ENCODE results near the gene ROBO1. TPM values are rescaled to one million over a fixed set of nuclear protein-coding genes. Genes with fewer than 3 reads are reported as not detected.
A peak's percentile ranks its signal among the peaks of the same experiment; 100 is the strongest.

Gene ROBO1
- total RNA-seq, 1 experiment from 2014 or later, result 51.2 TPM

DNA sequence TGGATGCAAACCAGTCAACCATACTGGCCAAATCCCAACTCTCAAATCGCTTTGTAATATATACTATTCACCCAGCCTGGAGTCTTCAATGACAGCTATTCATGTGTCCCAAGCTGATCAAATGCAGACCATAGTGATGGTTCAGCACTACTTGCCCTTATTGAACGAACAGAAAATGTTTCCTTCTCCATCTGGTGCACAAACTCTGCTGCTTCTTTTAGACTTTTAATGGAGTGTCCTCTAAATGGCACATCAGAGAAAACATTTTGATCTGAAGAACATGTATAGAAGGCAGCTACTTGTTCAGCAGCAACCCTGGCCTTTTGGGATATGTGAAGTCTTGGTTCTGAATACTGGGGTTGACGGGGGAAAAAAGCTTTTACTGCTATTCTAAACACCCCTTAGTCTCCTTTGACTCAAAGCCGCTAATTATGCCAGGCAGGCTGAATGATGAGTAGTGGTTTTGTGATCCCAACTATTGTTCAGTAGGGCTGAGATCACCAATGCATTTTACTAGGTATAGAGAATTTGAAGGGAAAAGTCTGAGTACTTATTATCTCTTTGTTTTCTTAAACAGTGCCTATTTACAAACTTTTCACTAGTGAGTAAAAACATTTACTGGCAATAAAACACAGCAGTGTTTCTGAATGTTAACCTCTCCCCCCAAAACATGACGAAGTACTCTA, 781.2 kb downstream of the ROBO1 start:
- in situ Hi-C loops (cut with HindIII; ENCODE audit: low pct_unique_long_range_greater_than_20kb, low sequenced_read_pairs), result no loop called here

DNA sequence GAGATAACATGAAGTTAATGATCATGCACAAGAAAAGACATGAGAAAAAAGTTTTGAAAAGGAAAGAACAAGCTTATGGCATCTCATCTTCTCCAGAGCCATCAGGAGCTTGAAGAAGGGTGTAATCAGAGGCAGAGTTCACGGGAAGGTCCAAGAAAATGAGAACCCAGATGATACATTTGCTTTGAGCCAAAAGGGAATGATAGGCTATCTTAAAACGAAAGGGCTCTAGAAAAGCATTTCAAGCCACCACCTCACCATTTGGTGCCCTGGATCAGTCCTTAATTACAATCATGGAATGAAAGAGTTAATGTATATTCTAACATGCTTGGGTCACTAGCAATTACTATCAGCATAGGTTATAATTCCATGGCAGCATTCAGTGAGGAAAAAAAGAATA, 781.8 kb downstream of the ROBO1 start:
- no peak for DNase-seq (ENCODE audit: low read depth, low spot score)
- in situ Hi-C loops (cut with HindIII; ENCODE audit: low pct_unique_long_range_greater_than_20kb, low sequenced_read_pairs), result no loop called here

More for the DNA sequence above, 781.2 kb downstream of the ROBO1 start:
- no peak for DNase-seq (ENCODE audit: low read depth, low spot score)

DNA sequence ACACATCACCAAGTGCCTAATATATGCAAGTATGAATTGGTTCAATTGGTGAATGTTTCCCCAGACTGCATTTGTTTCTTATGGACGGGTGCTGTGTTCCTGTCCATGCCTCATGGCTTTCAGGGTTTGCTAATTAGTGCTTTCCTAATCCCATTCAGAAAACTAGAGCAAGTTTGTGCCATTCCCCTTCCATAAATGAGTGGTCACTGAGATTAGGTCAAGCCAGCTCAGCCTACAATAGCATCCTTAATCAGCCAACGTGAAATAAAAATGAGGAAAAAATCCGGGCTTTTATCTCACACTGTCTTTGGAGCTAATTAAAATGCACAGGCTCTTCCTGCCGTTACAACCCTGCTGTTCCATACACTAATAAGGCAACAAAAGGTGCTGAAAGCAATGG, 788.8 kb downstream of the ROBO1 start:
- DNase-seq (ENCODE audit: low read depth, low spot score), result no peak
- in situ Hi-C loops (cut with HindIII; ENCODE audit: low pct_unique_long_range_greater_than_20kb, low sequenced_read_pairs), result no loop called here

DNA sequence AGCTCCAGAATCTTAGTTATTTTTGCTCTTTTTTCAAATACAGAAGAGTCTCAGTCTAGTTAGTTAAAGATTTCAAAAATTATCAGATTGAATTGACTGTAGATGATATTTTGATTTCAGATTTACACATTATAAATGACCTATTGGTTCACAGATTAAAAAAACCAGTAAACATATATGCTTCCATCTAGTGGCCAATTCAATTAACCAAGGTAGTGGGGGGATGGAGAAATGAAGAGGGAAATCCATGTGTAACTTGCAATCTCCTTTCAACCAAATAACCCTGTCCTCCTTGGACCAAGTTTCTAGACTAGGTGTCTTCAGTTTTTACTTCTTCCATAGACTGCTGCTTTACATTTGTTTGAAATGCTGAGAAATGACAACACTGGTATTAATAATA, 789.8 kb downstream of the ROBO1 start:
- in situ Hi-C loops (cut with HindIII; ENCODE audit: low pct_unique_long_range_greater_than_20kb, low sequenced_read_pairs), result no loop called here

DNA sequence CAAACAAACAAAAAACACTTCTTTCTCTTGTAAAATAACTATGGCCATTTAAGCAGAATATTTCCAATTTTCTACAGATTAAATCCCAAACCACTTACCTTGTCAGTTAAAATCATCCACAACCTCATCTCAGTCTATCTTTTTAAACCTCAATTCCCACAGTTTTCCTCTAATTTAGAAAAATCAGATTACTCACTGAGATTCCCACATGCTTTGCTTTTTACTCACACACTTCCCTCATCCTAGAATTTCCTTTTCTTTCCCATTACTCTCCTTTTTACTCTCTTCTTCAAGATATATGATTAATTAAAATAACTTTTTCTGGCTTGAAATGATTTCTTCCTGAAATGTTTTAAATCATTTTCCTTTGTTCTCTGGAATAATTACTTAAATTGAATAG, 790.7 kb downstream of the ROBO1 start:
- DNase-seq (ENCODE audit: low read depth, low spot score), result no peak

More for the DNA sequence above, 789.8 kb downstream of the ROBO1 start:
- peak; percentile 66 for DNase-seq (ENCODE audit: low read depth, low spot score)

DNA sequence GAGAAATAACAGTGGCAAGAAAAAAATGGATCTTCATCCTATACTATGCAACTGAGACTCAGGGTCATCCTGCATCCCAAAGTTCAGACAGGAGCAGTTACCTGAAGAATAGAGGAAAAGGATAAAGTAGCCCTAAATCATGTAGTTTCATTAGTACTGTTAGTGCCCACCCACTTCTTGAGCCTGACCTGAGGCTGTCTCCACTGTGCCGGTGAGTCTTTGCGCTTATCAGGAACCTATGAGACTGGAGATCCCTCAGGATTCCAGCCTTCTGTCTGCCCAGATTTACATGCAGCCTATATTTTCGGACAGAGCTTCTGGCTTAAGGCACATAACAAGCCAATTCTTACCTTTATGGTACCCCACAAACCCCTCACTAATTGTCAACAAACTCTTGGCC, 791.6 kb downstream of the ROBO1 start:
- DNase-seq (ENCODE audit: low read depth, low spot score), result no peak
- in situ Hi-C loops (cut with HindIII; ENCODE audit: low pct_unique_long_range_greater_than_20kb, low sequenced_read_pairs), result no loop called here

More for the DNA sequence above, 790.7 kb downstream of the ROBO1 start:
- in situ Hi-C loops (cut with HindIII; ENCODE audit: low pct_unique_long_range_greater_than_20kb, low sequenced_read_pairs), result no loop called here

DNA sequence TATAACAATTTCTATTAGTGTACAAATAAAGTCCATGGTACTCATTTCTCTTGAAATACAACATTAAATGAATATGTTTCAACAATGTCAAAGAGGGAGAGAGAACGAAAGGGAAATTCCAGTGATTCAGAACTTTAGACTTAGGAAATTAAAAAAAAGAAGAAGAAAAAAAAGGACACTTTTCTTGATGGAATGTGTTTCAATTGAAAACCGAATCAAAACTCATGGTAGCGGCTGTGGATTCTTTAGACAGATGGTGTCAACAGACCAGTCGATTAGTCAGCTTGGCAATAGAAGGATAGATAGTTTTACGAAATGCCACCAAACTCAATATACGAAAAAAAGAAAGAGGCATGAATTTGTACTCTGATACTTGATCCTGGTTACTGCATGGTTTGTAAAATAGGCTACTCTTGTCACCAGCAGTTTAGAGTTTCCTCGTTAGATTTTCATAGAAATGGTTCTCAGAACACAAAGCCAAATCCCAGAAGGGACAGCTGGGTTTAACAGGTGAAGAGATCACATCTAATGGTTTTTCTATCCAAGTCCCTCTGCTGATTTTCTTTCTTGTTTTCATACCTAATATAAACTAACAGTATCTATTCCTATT, 793.5 kb downstream of the ROBO1 start:
- in situ Hi-C loops (cut with HindIII; ENCODE audit: low pct_unique_long_range_greater_than_20kb, low sequenced_read_pairs), result no loop called here
- no peak for DNase-seq (ENCODE audit: low read depth, low spot score)

GRCh38 chr3:78972617-78973301, 795.0 kb downstream of the ROBO1 start:
- in situ Hi-C loops (cut with HindIII; ENCODE audit: low pct_unique_long_range_greater_than_20kb, low sequenced_read_pairs), result no loop called here
- DNase-seq (ENCODE audit: low read depth, low spot score), result no peak

- in situ Hi-C loops (cut with HindIII; ENCODE audit: low pct_unique_long_range_greater_than_20kb, low sequenced_read_pairs), result no loop called here
These were observed 797.1 kb downstream of the ROBO1 start for GRCh38 chr3:78970656-78971055.

DNA sequence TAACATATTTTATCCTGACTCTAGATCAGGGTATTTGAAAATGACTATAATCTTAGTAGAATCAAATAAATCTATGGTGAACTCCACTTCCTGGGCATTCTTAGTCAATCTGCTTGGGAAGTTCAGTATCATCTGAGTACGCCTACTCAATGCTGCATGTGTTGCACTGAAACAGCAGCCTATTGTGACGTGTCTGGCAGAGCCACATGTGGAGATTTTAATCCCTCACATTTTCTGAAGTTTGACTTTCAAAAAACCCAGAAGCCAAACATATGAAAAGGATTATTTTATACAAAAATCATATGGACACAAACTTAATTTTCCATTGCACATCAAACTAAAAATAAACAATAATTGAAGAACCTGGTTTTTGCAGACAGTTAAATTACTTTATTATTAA, 798.3 kb downstream of the ROBO1 start:
- in situ Hi-C loops (cut with HindIII; ENCODE audit: low pct_unique_long_range_greater_than_20kb, low sequenced_read_pairs), result no loop called here
- peak; percentile 95 for DNase-seq (ENCODE audit: low read depth, low spot score)

More at GRCh38 chr3:78970656-78971055, 797.1 kb downstream of the ROBO1 start:
- peak; percentile 48 for DNase-seq (ENCODE audit: low read depth, low spot score)

- no peak for DNase-seq (ENCODE audit: low read depth, low spot score)
- in situ Hi-C loops (cut with HindIII; ENCODE audit: low pct_unique_long_range_greater_than_20kb, low sequenced_read_pairs), result no loop called here
These were observed 800.7 kb downstream of the ROBO1 start for GRCh38 chr3:78967061-78967460.

- no peak for DNase-seq (ENCODE audit: low read depth, low spot score)
- in situ Hi-C loops (cut with HindIII; ENCODE audit: low pct_unique_long_range_greater_than_20kb, low sequenced_read_pairs), result no loop called here
These were observed 804.0 kb downstream of the ROBO1 start for GRCh38 chr3:78963771-78964170.

DNA sequence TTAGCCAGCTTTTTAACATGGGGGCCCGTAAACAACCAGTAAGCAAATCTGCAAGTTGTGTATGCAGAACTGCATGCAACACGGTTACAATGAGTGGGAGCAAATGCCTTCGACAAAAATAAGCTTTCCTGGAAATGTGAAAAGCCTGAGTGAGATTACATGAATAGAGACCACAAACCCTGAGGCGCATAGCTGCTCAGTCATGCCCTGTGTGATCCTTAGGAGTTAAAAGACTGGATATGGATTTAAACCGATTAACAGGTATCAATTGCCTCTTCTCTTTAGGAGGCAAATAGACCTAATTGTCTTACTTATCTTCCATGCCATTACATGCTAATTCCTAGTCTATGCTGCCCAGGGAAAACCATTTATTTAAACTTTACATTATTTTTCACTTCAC, 810.3 kb downstream of the ROBO1 start:
- peak; percentile 80 for DNase-seq (ENCODE audit: low read depth, low spot score)
- in situ Hi-C loops (cut with HindIII; ENCODE audit: low pct_unique_long_range_greater_than_20kb, low sequenced_read_pairs), result no loop called here

- in situ Hi-C loops (cut with HindIII; ENCODE audit: low pct_unique_long_range_greater_than_20kb, low sequenced_read_pairs), result no loop called here
- DNase-seq (ENCODE audit: low read depth, low spot score), result no peak
These were observed 816.4 kb downstream of the ROBO1 start for GRCh38 chr3:78951342-78951945.

- in situ Hi-C loops (cut with HindIII; ENCODE audit: low pct_unique_long_range_greater_than_20kb, low sequenced_read_pairs), result no loop called here
- DNase-seq (ENCODE audit: low read depth, low spot score), result no peak
These were observed 826.2 kb downstream of the ROBO1 start for GRCh38 chr3:78941587-78941986.

DNA sequence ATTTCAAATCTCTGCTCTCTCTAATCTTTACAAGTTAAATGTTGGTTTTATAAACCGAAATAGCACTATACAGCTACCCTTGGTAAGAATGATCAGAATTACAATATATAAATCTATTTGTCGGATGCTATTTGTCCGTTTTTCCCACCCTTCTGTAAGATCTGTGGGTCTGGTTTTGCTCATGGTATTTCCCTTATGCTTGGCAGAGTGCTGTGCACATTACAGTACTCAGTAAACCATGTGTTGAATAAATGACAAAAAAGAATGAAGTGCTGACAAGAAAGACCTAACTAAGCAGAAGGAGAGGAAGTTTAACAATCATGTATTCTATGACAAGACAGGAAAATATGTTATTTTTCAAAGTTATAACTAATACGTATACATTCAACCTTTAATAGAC, 827.2 kb downstream of the ROBO1 start:
- no peak for DNase-seq (ENCODE audit: low read depth, low spot score)
- in situ Hi-C loops (cut with HindIII; ENCODE audit: low pct_unique_long_range_greater_than_20kb, low sequenced_read_pairs), result no loop called here

GRCh38 chr3:78940128-78940527, 827.7 kb downstream of the ROBO1 start:
- DNase-seq (ENCODE audit: low read depth, low spot score), result no peak
- in situ Hi-C loops (cut with HindIII; ENCODE audit: low pct_unique_long_range_greater_than_20kb, low sequenced_read_pairs), result no loop called here

- in situ Hi-C loops (cut with HindIII; ENCODE audit: low pct_unique_long_range_greater_than_20kb, low sequenced_read_pairs), result no loop called here
- DNase-seq (ENCODE audit: low read depth, low spot score), result no peak
These were observed 830.3 kb downstream of the ROBO1 start for GRCh38 chr3:78937475-78937874.
